NCI-H187 treated with DMSO at 0.1 percent for 48 hours (cell line): ENCODE measurements around the gene REC8.
"Not testable (repeated sequence)": the region's sequence is repeated elsewhere in the genome, so short reads cannot be mapped to it uniquely, and the experiment has no call there.

Source experiments
- DNase-seq: peaks from one replicate; lab custom pipeline; 2025; lab: John Stamatoyannopoulos, UW

REC8 gene

GRCh38 chr14:24204163-24205146 is 32.6 kb downstream of the REC8 start:
- no peak for DNase-seq

GRCh38 chr14:24206260-24207103 is 34.6 kb downstream of the REC8 start:
- DNase-seq, result no peak

GRCh38 chr14:24207104-24207551 is 35.2 kb downstream of the REC8 start:
- no peak for DNase-seq

GRCh38 chr14:24207625-24208024 is 35.7 kb downstream of the REC8 start:
- DNase-seq, result no peak

- no peak for DNase-seq
Observed at GRCh38 chr14:24211311-24211710, 39.4 kb downstream of the REC8 start.

- peak; percentile 85 for DNase-seq
Observed at GRCh38 chr14:24212924-24213865, 41.3 kb downstream of the REC8 start, which contains the start of gene CHMP4A. Gene CHMP4A, minus strand, starts transcription at chr14:24213488. Its CDS starts 49 bp downstream, at chr14:24213439.

GRCh38 chr14:24213866-24214662 is 42.2 kb downstream of the REC8 start:
- no peak for DNase-seq

- DNase-seq, result peak; percentile 51
Observed at GRCh38 chr14:24215495-24216344, 43.8 kb downstream of the REC8 start, which contains the start of gene MDP1. Gene MDP1, minus strand, starts transcription at chr14:24216066. Its CDS starts 111 bp downstream, at chr14:24215955.

- no peak for DNase-seq
Observed at GRCh38 chr14:24216345-24216699, 44.4 kb downstream of the REC8 start.

GRCh38 chr14:24216876-24217275 is 45.0 kb downstream of the REC8 start:
- not testable (repeated sequence) for DNase-seq

GRCh38 chr14:24219080-24219479 is 47.2 kb downstream of the REC8 start:
- DNase-seq, result no peak

- no peak for DNase-seq
Observed at GRCh38 chr14:24219521-24219920, 47.6 kb downstream of the REC8 start.

GRCh38 chr14:24222987-24223386 is 51.1 kb downstream of the REC8 start:
- DNase-seq, result not testable (repeated sequence)

GRCh38 chr14:24224618-24225071 is 52.8 kb downstream of the REC8 start:
- no peak for DNase-seq

- no peak for DNase-seq
Observed at GRCh38 chr14:24226473-24226872, 54.6 kb downstream of the REC8 start.

GRCh38 chr14:24228902-24229301 is 57.0 kb downstream of the REC8 start:
- DNase-seq, result no peak
